ENCODE data around the gene FNBP1L.

- TF ChIP-seq CTCF (conservative IDR thresholded peaks at IDR 0.05) (no peak), ZFX (IDR thresholded peaks at IDR 0.05) (no peak)
These were observed 136.5 kb downstream of the FNBP1L start for GRCh38 chr1:93584261-93585003.

Measured in C4-2B (cell line).